ENCODE measurements around the gene PAK1IP1.

Gene PAK1IP1

DNA sequence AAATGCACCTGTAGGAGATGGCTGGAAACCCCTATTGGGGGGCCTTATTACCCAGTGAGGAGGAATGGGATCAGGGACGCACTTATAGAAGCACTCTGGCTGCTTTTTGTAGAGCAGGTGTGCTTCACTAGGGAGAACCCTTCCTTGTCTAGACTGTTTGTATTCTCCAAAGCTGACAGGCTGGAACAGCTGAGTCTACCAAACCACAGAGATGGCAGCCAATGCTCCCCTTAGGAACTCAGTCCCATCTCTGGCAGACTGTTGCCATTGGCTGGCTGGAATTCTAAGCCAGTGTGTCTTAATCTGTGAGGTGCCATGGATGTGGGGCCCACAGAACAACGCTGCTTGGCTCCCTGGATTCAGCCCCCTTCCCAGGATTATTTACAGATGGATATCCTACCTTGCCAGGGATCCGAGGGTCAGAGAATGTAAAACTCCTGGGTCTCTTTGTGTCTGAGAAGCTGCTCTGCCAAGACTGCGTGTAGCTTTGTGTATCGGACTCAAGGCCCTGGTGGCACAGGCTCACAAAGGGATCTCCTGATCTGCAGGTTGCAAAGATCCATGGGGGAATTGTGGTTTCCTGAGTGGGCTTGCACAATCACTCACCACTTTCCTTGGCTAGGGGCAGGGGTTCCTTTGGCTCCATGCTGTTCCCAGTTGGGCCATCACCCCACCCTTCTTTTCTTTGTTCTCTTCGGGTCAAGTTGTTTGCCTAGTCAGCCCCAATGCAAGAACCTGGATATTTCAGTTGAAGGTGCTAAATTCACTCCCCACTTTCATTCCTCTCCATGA lies 26.4 kb upstream of the PAK1IP1 start:
- no peak for TF ChIP-seq ZNF223 (tag by site-specific recombination; IDR thresholded peaks at IDR 0.05)
- TF ChIP-seq ZEB2 (tag by site-specific recombination; IDR thresholded peaks at IDR 0.05): no peak
- TF ChIP-seq ZNF596 (tag by site-specific recombination; IDR thresholded peaks at IDR 0.05): no peak
- no peak for TF ChIP-seq SP7 (tag by site-specific recombination; IDR thresholded peaks at IDR 0.05)
- no peak for TF ChIP-seq EGR2 (tag by site-specific recombination; IDR thresholded peaks at IDR 0.05; ENCODE audit: low read depth)
- TF ChIP-seq, protein P1, sequence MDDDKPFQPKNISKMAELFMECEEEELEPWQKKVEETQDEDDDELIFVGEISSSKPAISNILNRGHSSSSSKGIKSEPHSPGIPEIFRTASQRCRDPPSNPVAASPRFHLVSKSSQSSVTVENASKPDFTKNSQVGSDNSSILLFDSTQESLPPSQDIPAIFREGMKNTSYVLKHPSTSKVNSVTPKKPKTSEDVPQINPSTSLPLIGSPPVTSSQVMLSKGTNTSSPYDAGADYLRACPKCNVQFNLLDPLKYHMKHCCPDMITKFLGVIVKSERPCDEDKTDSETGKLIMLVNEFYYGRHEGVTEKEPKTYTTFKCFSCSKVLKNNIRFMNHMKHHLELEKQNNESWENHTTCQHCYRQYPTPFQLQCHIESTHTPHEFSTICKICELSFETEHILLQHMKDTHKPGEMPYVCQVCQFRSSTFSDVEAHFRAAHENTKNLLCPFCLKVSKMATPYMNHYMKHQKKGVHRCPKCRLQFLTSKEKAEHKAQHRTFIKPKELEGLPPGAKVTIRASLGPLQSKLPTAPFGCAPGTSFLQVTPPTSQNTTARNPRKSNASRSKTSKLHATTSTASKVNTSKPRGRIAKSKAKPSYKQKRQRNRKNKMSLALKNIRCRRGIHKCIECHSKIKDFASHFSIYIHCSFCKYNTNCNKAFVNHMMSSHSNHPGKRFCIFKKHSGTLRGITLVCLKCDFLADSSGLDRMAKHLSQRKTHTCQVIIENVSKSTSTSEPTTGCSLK (tag by site-specific recombination; IDR thresholded peaks at IDR 0.05): no peak
- TF ChIP-seq ZNF600 (tag by site-specific recombination; IDR thresholded peaks at IDR 0.05): no peak
- no peak for TF ChIP-seq ZNF654 (tag by site-specific recombination; IDR thresholded peaks at IDR 0.05; ENCODE audit: low read depth)
- TF ChIP-seq ZNF366 (tag by site-specific recombination; conservative IDR thresholded peaks at IDR 0.05): no peak
- no peak for TF ChIP-seq ZNF155 (tag by site-specific recombination; IDR thresholded peaks at IDR 0.05)
- no peak for TF ChIP-seq GFI1B (tag by site-specific recombination; IDR thresholded peaks at IDR 0.05)
- TF ChIP-seq, protein P2, sequence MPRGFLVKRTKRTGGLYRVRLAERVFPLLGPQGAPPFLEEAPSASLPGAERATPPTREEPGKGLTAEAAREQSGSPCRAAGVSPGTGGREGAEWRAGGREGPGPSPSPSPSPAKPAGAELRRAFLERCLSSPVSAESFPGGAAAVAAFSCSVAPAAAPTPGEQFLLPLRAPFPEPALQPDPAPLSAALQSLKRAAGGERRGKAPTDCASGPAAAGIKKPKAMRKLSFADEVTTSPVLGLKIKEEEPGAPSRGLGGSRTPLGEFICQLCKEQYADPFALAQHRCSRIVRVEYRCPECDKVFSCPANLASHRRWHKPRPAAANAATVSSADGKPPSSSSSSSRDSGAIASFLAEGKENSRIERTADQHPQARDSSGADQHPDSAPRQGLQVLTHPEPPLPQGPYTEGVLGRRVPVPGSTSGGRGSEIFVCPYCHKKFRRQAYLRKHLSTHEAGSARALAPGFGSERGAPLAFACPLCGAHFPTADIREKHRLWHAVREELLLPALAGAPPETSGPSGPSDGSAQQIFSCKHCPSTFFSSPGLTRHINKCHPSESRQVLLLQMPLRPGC (tag by site-specific recombination; IDR thresholded peaks at IDR 0.05): no peak
- TF ChIP-seq KLF16 (tag by site-specific recombination; IDR thresholded peaks at IDR 0.05): no peak
- Histone ChIP-seq H3K9me3 (ENCODE audit: control insufficient read depth, insufficient read depth, low read depth, low read length) (no peaks in the 10 kb centered on the region), H3K4me1 (ENCODE audit: control insufficient read depth, insufficient read depth, low read length) (no peaks in the 10 kb centered on the region), H3K36me3 (ENCODE audit: control insufficient read depth in 2 of 2, insufficient read depth in 1 of 2, low read length in 2 of 2) (no peaks in the 10 kb centered on the region), H3K4me3 (ENCODE audit: low read depth, low read length) (no peak overlapping the region), H3K27ac (ENCODE audit: extremely low read depth, low read depth, low read length) (no peak overlapping the region)
- POLR2A ChIA-PET: no interaction called here
- CTCF ChIA-PET: no interaction called here

DNA sequence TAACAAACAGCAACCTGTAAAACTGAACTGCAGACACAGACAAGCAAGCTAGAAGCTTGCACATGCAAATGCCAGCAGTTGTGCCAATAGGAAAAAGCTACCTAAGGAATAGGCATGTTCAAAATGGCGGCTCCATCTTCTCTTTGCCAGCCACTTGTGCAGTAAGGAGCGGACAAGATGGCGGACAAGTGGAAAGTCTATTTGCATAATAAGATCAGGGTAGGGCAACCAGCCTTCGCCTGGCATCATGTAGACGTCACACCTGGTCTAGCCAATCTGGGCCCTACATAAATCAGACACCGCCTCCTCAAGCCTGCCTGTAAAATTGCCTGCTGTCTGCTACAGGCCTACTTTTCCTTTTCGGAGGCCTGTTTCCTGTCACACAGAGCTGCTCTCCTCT lies 18.4 kb upstream of the PAK1IP1 start:
- CTCF ChIA-PET: interaction anchor here (1.2 kb wide), 1 partner anchor 62 kb away, joined by 3 read pairs; no protein-coding TSS in a partner anchor
- TF ChIP-seq ZNF239 (tag by site-specific recombination; IDR thresholded peaks at IDR 0.05) (no peak), PRDM1 (tag by site-specific recombination; IDR thresholded peaks at IDR 0.05) (no peak), ZBTB8A (tag by site-specific recombination; IDR thresholded peaks at IDR 0.05) (no peak), SCRT1 (tag by site-specific recombination; IDR thresholded peaks at IDR 0.05; ENCODE audit: borderline replicate concordance) (no peak), ZFHX2 (tag by site-specific recombination; conservative IDR thresholded peaks at IDR 0.05) (no peak), SALL2 (tag by site-specific recombination; IDR thresholded peaks at IDR 0.05; ENCODE audit: borderline replicate concordance) (no peak), ZNF23 (tag by site-specific recombination; IDR thresholded peaks at IDR 0.05; ENCODE audit: borderline replicate concordance) (no peak), ZNF302 (tag by site-specific recombination; IDR thresholded peaks at IDR 0.05; ENCODE audit: low read depth) (no peak), ZNF16 (tag by site-specific recombination; IDR thresholded peaks at IDR 0.05; ENCODE audit: low read depth) (no peak)
- TF ChIP-seq, protein P3, sequence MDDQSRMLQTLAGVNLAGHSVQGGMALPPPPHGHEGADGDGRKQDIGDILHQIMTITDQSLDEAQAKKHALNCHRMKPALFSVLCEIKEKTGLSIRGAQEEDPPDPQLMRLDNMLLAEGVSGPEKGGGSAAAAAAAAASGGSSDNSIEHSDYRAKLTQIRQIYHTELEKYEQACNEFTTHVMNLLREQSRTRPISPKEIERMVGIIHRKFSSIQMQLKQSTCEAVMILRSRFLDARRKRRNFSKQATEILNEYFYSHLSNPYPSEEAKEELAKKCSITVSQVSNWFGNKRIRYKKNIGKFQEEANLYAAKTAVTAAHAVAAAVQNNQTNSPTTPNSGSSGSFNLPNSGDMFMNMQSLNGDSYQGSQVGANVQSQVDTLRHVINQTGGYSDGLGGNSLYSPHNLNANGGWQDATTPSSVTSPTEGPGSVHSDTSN (CRISPR knock-in tag; IDR thresholded peaks at IDR 0.05): no peak
- TF ChIP-seq, protein P4, sequence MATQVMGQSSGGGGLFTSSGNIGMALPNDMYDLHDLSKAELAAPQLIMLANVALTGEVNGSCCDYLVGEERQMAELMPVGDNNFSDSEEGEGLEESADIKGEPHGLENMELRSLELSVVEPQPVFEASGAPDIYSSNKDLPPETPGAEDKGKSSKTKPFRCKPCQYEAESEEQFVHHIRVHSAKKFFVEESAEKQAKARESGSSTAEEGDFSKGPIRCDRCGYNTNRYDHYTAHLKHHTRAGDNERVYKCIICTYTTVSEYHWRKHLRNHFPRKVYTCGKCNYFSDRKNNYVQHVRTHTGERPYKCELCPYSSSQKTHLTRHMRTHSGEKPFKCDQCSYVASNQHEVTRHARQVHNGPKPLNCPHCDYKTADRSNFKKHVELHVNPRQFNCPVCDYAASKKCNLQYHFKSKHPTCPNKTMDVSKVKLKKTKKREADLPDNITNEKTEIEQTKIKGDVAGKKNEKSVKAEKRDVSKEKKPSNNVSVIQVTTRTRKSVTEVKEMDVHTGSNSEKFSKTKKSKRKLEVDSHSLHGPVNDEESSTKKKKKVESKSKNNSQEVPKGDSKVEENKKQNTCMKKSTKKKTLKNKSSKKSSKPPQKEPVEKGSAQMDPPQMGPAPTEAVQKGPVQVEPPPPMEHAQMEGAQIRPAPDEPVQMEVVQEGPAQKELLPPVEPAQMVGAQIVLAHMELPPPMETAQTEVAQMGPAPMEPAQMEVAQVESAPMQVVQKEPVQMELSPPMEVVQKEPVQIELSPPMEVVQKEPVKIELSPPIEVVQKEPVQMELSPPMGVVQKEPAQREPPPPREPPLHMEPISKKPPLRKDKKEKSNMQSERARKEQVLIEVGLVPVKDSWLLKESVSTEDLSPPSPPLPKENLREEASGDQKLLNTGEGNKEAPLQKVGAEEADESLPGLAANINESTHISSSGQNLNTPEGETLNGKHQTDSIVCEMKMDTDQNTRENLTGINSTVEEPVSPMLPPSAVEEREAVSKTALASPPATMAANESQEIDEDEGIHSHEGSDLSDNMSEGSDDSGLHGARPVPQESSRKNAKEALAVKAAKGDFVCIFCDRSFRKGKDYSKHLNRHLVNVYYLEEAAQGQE (tag by site-specific recombination; IDR thresholded peaks at IDR 0.05): no peak
- Histone ChIP-seq H3K27ac (ENCODE audit: extremely low read depth, low read depth, low read length) (no peak overlapping the region), H3K4me1 (ENCODE audit: control insufficient read depth, insufficient read depth, low read length) (no peaks in the 10 kb centered on the region), H3K36me3 (ENCODE audit: control insufficient read depth in 2 of 2, insufficient read depth in 1 of 2, low read length in 2 of 2) (no peaks in the 10 kb centered on the region), H3K9me3 (ENCODE audit: control insufficient read depth, insufficient read depth, low read depth, low read length) (no peaks in the 10 kb centered on the region), H3K4me3 (ENCODE audit: low read depth, low read length) (no peak overlapping the region)
- POLR2A ChIA-PET: no interaction called here

Measured in HEK293 (cell line).